Right ventricle myocardium superior (tissue), 1 donor: ENCODE data around the gene PLCB4. TPM values are rescaled to one million over a fixed set of nuclear protein-coding genes. Genes with fewer than 3 reads are reported as not detected.

ENCODE experiments used
- ATAC-seq: fragments of 200-7000 bp; cut with Tn5 transposase; one replicate; pipeline ENCODE4 v1.9.1; 2020; ENCODE audit warnings: mild to moderate bottlenecking; ENCODE audit not compliant: poor library complexity
- DNase-seq: peaks from one replicate; pipeline ENCODE4 v3.0.0-alpha.2; 2020
- intact Hi-C: fragments of 100-400 bp; cut with DNase I; formaldehyde crosslinking; loops from one replicate; pipeline ENCODE4 v1.11.2; 2022
- total RNA-seq: library from RNA; stranded (reverse); fragmentation: NEBNext Ultra II Directional; extraction: Animal tissue kit (Norgen Biotek cat#: 25700); gene quantifications from one replicate; pipeline ENCODE4 v1.2.1, GENCODE V29; 2021
- donor health status: DM: no; HTN: yes; CAD: no; lungs with severe emphysema.

Gene PLCB4
- total RNA-seq, 1 donor from 2014 or later = 27.4 TPM

GRCh38 chr20:9506280-9506821, 437.5 kb downstream of the PLCB4 start:
- intact Hi-C loops = no loop called here
- peak; percentile 42 for DNase-seq
- no peak for ATAC-seq

- DNase-seq = no peak
- intact Hi-C loops = no loop called here
- no peak for ATAC-seq
These were observed 438.1 kb downstream of the PLCB4 start for GRCh38 chr20:9506964-9507369.

GRCh38 chr20:9507544-9508239, 438.8 kb downstream of the PLCB4 start:
- ATAC-seq = no peak
- DNase-seq = no peak
- intact Hi-C loops = no loop called here

GRCh38 chr20:9508240-9508661, 439.4 kb downstream of the PLCB4 start:
- ATAC-seq (no peak), DNase-seq (no peak)
- intact Hi-C loops = no loop called here

- no peak for DNase-seq
- no peak for ATAC-seq
- intact Hi-C loops = no loop called here
These were observed 439.9 kb downstream of the PLCB4 start for GRCh38 chr20:9508696-9509178.

- intact Hi-C loops = no loop called here
- ATAC-seq (no peak), DNase-seq (no peak)
These were observed 440.4 kb downstream of the PLCB4 start for GRCh38 chr20:9509246-9509645.

GRCh38 chr20:9510911-9511310, 442.0 kb downstream of the PLCB4 start:
- DNase-seq (no peak), ATAC-seq (no peak)
- intact Hi-C loops = no loop called here

GRCh38 chr20:9514072-9514460, 445.2 kb downstream of the PLCB4 start:
- DNase-seq (no peak), ATAC-seq (no peak)
- intact Hi-C loops = no loop called here

- intact Hi-C loops = no loop called here
- ATAC-seq (peak; percentile 41), DNase-seq (no peak)
These were observed 445.8 kb downstream of the PLCB4 start, which contains the start of gene LAMP5 for GRCh38 chr20:9514461-9515213. LAMP5 (plus strand) TSS chr20:9514590; CDS start chr20:9514853, 263 bp downstream.

- no peak for ATAC-seq
- intact Hi-C loops = no loop called here
- DNase-seq = no peak
These were observed 446.3 kb downstream of the PLCB4 start for GRCh38 chr20:9515214-9515585.

GRCh38 chr20:9515741-9516233, 446.9 kb downstream of the PLCB4 start:
- ATAC-seq = no peak
- intact Hi-C loops = no loop called here
- no peak for DNase-seq

GRCh38 chr20:9516234-9516871, 447.5 kb downstream of the PLCB4 start:
- no peak for DNase-seq
- intact Hi-C loops = no loop called here
- no peak for ATAC-seq

GRCh38 chr20:9517297-9518162, 448.6 kb downstream of the PLCB4 start:
- intact Hi-C loops = no loop called here
- no peak for ATAC-seq
- no peak for DNase-seq

- no peak for DNase-seq
- intact Hi-C loops = no loop called here
- no peak for ATAC-seq
These were observed 449.8 kb downstream of the PLCB4 start for GRCh38 chr20:9518576-9519175.

GRCh38 chr20:9520086-9520485, 451.2 kb downstream of the PLCB4 start:
- intact Hi-C loops = no loop called here
- no peak for DNase-seq
- no peak for ATAC-seq

GRCh38 chr20:9523636-9524035, 454.7 kb downstream of the PLCB4 start:
- DNase-seq (no peak), ATAC-seq (no peak)
- intact Hi-C loops = no loop called here
